H1 (cell line): ENCODE data around the gene ANK2. TPM values are rescaled to one million over a fixed set of nuclear protein-coding genes. Genes with fewer than 3 reads are reported as not detected.

Experiments
- EGR1 ChIP-seq: IDR thresholded peaks from 2 replicates; pipeline ENCODE4 v1.6.1; 2011; ENCODE audit warnings: low read depth, low read length, borderline replicate concordance
- FOSL1 ChIP-seq: IDR thresholded peaks from 2 replicates; pipeline ENCODE4 v1.6.1; 2011; ENCODE audit warnings: mild to moderate bottlenecking, low read depth, low read length, moderate library complexity; ENCODE audit not compliant: insufficient read depth
- GTF2F1 ChIP-seq: IDR thresholded peaks from 2 replicates; pipeline ENCODE4 v1.6.1; 2012; ENCODE audit warnings: low read depth, low read length, improper control_type of control experiment, borderline replicate concordance
- NANOG ChIP-seq: IDR thresholded peaks from 2 replicates; pipeline ENCODE4 v1.6.1; 2011; ENCODE audit warnings: low read length, low read depth, mild to moderate bottlenecking, inconsistent platforms; ENCODE audit not compliant: insufficient read depth, poor library complexity, severe bottlenecking
- polyA plus RNA-seq, 7 experiments: library from polyadenylated mRNA; depleted of rRNA in 3 of 7; stranded (reverse) in 5 of 7; unstranded in 2 of 7; fragments of >200 nt in 5 of 7; fragments of 200-250 nt in 2 of 7; gene quantifications; 1 replicate in 5 of 7; 2 replicates in 1 of 7; 4 replicates in 1 of 7; pipeline versions ENCODE4 v1.2.1 to v1.2.3, GENCODE V29; 2011 to 2013; ENCODE audit warnings: missing spikeins in 2 of 7, mixed read lengths in 2 of 7
- total RNA-seq: library from RNA; stranded (reverse); fragmentation: NEBNext Ultra II Directional; extraction: Animal tissue kit (Norgen Biotek cat#: 25700); gene quantifications from 2 replicates; pipeline ENCODE4 v1.2.1, GENCODE V29; 2021

Gene ANK2
- total and polyA plus RNA-seq, 2 of the 8 experiments (the other 6 are each of a cell fraction or from before 2014, with no cell fraction given): 14.2 to 35.1 TPM

DNA sequence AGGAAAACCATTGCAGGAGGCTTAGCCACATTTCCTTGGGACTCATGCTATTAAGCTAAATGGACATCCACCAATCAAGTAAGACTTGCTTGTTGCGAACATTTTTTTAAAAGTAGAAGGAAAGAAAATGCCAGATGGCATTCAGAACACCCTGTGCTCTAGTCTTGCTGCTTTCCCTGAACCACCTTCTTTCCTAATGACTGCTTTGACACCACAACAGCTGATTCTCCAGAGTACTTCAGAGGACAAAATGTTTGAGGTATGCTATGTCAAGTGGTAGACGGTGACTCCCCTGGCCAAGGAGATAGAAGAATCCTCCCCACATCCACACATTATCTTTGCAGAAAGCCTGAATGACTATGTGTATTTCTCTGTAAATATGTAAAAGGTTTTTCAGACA lies 65.4 kb downstream of the ANK2 start (continued):
- no peak for TF ChIP-seq GTF2F1
- TF ChIP-seq EGR1: no peak
- no peak for TF ChIP-seq NANOG
- no peak for TF ChIP-seq FOSL1
- TF ChIP-seq, all 59 proteins: peak for 0
